ENCODE data around the gene GMDS.

The GMDS gene

GRCh38 chr6:2054516-2055067 lies 190.8 kb downstream of the GMDS start:
- FAIRE-seq (no peak), DNase-seq (ENCODE audit: insufficient read length, low spot score) (no peak)

GRCh38 chr6:2053691-2054090 lies 191.7 kb downstream of the GMDS start:
- no peak for DNase-seq (ENCODE audit: insufficient read length, low spot score)
- no peak for FAIRE-seq

DNA sequence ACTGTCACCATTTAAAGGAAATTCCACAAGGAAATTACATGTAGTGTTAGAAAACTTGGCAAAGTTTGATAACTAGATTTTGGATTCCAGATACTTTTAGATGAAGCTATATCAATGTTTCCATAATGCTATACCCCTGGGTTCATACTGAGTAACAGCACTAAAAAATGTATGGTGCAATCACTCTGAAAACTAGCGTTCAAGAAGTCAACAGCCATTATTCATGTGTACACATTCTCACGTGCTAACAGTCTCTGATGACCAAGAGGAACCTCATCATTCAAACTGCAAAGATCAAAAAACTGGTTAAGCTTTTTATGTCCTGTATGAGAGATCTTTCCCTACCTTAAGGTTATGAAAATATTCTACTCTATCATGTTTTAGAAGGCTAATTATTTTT lies 197.6 kb downstream of the GMDS start:
- no peak for FAIRE-seq
- no peak for DNase-seq (ENCODE audit: insufficient read length, low spot score)

DNA sequence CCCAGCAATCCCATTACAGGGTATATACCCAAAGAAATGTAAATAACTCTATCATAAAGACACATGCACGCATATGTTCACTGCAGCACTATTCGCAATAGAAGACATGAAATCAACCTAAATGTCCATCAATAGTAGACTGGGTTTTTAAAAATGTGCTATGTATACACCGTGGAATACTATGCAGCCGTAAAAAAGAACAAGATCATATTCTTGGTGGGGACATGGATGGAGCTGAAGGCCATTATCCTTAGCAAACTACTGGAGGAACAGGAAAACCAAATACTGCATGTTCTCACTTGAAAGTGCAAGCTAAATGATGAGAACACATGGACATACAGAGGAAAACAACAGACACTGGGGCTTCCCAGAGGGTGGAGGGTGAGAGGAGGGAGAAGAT lies 201.2 kb downstream of the GMDS start:
- no peak for DNase-seq (ENCODE audit: insufficient read length, low spot score)
- FAIRE-seq = no peak

GRCh38 chr6:2042956-2043648 lies 202.3 kb downstream of the GMDS start:
- FAIRE-seq (no peak), DNase-seq (ENCODE audit: insufficient read length, low spot score) (no peak)

GRCh38 chr6:2038092-2038491 lies 207.3 kb downstream of the GMDS start:
- DNase-seq (ENCODE audit: insufficient read length, low spot score) (no peak), FAIRE-seq (no peak)

DNA sequence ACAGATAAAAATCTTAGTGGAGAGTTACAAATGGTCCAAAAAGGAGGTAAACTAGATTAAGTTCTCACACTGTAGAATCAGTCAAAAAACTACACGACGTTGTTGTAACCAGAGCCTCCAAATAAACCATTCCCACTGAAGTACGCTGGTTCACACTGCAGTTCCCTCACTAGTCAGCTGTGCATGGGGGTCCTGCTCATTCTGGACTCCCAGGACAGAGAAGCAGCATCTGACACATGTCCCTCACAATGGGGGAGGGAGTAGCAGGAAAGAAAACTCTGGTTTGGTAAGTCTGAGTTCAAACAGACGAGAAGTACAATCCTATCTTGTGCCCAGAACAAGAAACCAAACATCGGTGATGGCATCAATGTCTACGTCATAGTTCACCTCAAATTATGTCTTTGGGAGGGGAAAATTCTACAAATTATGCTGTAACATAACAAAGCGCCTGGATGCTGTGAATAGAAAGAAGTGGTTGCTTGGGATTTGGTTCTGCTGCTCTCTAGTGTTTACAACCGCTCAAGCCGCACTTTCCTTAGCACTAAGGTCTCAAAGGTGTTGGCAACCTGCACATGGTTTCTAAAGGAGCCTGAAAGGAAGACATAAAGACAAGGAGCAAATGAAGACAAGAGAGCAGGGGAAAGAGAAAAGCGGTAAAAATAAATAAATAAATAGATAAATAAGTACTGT lies 208.0 kb downstream of the GMDS start:
- FAIRE-seq (no peak), DNase-seq (ENCODE audit: insufficient read length, low spot score) (no peak)

DNA sequence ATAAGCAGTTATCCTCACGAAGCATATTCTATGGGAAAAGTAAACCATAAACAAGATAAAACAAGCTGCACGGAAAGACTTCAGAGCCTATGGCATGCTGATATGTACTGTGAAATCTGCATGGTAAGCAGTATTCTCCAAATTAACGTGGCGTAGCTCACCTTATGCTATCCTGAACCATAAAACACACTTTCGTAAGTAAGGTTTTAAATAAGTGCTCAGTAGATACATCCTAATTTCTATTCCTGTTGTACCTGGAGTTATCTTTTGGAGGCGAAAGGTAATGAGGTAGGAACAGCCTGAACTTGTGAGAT lies 208.7 kb downstream of the GMDS start:
- DNase-seq (ENCODE audit: insufficient read length, low spot score) (no peak), FAIRE-seq (no peak)

- no peak for FAIRE-seq
Measured at GRCh38 chr6:2035826-2036709, 209.3 kb downstream of the GMDS start.

DNA sequence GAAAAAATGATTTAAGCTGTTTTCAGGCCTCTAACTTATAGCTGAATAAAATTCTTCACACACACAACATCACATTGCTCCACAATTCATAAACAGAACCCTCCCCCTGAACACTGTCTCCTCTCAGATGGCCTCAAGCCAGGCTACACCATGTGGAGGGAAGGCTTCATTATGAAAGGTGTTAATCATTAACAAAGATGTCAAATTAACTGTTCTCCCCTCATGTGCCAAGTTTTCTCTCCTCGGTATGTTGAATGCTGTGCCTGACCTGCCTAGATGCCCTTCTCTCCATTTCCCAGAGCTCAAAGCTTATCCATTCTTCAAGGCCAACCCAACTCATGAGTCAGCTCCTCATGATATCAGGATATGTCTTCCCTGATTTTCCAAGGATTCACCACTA lies 210.4 kb downstream of the GMDS start:
- FAIRE-seq (no peak), DNase-seq (ENCODE audit: insufficient read length, low spot score) (no peak)

More at GRCh38 chr6:2035826-2036709, 209.3 kb downstream of the GMDS start:
- no peak for DNase-seq (ENCODE audit: insufficient read length, low spot score)

- FAIRE-seq (no peak), DNase-seq (ENCODE audit: insufficient read length, low spot score) (no peak)
Measured at GRCh38 chr6:2034256-2034655, 211.1 kb downstream of the GMDS start.

- no peak for DNase-seq (ENCODE audit: insufficient read length, low spot score)
- no peak for FAIRE-seq
Measured at GRCh38 chr6:2033544-2033943, 211.9 kb downstream of the GMDS start.

DNA sequence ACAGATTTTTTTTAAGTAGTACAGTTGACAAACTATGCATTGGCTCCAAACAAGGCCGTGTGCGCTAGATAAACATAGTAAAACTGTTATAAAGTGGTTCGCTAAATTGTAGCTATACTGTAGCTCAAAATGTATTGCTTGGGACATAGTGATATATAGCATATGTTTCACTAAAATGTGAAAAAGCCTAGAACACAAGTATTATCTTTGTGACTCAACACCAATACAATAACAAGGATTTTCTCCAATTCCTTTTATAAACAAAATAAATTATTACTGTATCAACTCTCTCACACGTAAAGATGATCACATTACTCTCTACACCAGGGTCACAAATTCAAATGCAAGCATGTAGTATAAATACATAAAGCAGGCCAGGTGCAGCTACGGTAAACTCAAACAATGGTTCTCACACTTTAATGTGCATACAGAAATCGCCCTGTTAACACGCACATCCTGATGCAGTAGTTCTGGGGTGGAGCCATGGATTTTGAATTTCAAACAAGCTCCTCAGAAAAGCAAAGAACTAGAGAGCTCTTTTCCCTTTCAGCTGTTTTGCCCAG lies 214.6 kb downstream of the GMDS start:
- DNase-seq (ENCODE audit: insufficient read length, low spot score) (no peak), FAIRE-seq (no peak)

DNA sequence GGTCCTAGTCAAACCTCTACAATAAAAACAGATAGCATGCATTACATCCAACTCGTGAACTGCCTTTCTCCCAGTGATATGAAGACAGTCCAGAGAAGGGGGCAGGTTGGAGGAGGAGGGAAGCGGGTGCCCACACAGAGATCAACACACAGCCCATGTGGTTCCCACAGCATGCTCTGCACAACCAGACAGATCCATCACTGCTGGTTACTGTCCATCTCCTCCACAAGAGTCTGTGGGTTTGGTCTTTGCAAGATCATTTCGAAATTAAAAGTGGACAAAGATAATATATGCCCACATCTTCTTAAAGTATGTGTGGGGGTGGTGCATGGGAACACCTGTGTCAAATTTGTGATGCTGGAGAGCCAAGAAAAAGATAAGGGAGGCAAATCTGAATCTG lies 215.5 kb downstream of the GMDS start:
- no peak for DNase-seq (ENCODE audit: insufficient read length, low spot score)
- no peak for FAIRE-seq

DNA sequence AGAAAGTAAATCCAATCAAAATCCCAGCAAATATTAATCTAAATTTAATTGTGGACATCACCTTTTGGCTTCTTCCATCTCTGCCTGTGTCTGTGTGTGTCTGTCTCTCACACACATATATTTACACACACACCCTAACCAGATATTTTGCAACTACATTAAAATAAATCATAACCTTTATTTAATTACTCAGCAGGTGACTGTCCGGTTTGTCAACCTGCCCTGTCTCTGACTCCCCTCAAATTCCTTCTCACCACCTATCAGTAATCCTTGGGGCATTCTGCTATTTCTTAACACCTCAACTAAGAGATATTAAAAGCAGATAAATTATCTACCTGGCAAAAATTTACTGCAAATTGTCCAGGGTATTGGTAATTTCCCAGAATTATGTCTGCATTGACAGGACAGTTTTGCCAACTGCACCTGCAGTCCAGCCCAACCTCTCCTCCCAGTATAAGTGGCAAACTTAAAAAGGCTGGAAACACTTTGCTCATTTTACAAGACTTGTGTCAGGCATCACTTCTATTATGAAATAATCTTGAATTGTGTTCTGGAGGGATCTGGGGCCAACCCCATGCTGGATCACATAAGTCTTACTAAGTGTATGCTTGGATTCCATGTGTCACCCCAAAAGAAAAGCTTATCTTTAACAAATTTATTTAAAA lies 216.1 kb downstream of the GMDS start:
- FAIRE-seq (no peak), DNase-seq (ENCODE audit: insufficient read length, low spot score) (no peak)

- FAIRE-seq (no peak), DNase-seq (ENCODE audit: insufficient read length, low spot score) (no peak)
Measured at GRCh38 chr6:2028457-2029038, 216.9 kb downstream of the GMDS start.

DNA sequence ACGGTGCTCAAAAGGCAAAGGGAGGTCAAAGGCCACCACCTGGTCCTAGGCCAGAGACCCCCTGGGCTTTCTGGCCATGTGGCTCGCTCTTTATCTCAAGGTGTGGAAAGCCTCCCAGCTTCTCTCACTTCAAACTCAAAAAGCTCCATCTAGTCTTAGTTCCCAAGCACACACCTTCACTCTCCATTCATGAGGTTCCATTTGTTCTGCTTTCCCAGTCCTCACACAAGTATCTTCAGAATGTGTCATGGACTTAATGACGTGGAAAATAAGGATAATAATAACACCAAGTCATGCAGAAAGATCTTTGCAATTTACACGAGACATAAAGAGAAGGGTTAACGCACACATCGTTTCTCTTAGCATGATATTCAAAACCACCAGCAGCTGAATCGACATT lies 219.3 kb downstream of the GMDS start:
- FAIRE-seq = no peak
- DNase-seq (ENCODE audit: insufficient read length, low spot score) = no peak

DNA sequence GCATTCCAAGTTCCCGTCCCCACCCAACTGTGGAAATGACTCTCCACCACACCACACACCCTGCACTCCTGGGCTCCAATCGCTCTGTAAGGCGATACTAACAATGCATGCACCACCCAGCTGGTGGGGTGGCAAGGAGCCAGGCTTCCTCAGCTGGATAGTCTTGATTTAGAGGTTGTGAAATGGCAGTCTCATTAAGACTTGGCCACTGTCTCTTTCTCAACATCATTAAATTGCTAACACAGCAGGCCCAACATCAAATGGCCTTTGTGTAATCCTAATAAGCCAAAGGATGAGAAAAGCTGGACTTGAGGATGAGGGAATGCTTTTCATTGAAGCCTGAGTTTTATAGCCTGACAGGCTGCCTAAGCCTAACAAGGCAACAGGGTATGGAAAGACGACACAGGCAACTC lies 223.7 kb downstream of the GMDS start:
- FAIRE-seq (no peak), DNase-seq (ENCODE audit: insufficient read length, low spot score) (no peak)

DNA sequence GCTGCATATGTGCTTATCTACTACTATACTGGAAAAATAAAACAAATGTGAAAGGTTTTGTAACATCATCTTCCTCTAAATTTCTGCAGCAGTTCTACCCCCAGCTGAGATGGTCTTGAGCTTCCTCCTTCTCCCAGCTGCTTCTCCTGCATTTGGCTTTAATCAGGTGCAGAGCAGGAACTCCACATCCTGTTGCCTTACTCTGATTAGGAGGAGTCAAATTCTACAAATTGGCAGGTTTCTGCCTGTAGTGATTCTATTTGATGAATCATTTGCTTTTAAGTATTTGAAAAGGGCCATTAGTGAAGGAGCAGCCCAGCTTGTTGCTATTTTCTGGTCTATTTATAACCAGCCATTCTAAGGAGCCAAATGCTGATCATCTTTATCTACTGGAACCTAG lies 224.5 kb downstream of the GMDS start:
- DNase-seq (ENCODE audit: insufficient read length, low spot score) (no peak), FAIRE-seq (no peak)

DNA sequence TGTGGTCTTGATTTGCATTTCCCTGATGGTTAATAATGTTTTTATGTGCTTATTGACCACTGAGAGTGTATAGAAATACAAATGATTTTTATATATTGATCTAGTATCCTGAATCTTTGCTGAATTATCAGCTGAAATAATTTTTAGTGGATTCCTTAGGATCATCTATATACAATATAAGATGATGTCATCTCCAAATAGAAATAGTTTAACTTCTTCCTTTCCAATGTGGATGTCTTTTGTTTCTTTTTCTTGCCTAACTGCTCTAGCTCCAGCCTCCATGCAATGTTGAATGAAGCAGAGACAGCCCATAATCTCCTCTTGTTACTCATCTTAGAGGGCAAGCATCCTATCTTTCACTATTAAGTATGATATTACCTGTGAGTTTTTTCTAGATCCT lies 226.4 kb downstream of the GMDS start:
- no peak for FAIRE-seq
- DNase-seq (ENCODE audit: insufficient read length, low spot score) = no peak

Measured in HTR-8/SVneo (cell line).